Activated T-cell treated with anti-CD3 and anti-CD28 coated beads, Interleukin-2, amount 50 U/mL, for 72 hours (primary cell): ENCODE data around the gene PRSS3. TPM values are rescaled to one million over a fixed set of nuclear protein-coding genes. Genes with fewer than 3 reads are reported as not detected.
A peak's percentile ranks its signal among the peaks of the same experiment; 100 is the strongest.
"Not testable (repeated sequence)": the region's sequence is repeated elsewhere in the genome, so short reads cannot be mapped to it uniquely, and the experiment has no call there.

Experiments
- ATAC-seq, 2 donors: fragments of 150-1000 bp; cut with Tn5 transposase; replicated peaks in 1 of 2; 2 replicates each; pipeline ENCODE4 v1.10.0; 2021; ENCODE audit warnings: moderate library complexity in 2 of 2, mild to moderate bottlenecking in 1 of 2
- DNase-seq, 2 donors: peaks; one replicate each; pipeline ENCODE4 v3.0.0; 2021 to 2022; ENCODE audit warnings: mixed read lengths in 1 of 2
- H3K27ac Mint-ChIP-seq: one replicate; pipeline ENCODE4 v1.8.0; 2022; ENCODE audit warnings: mild to moderate bottlenecking, moderate library complexity, mixed read lengths
- H3K27me3 Mint-ChIP-seq: one replicate; pipeline ENCODE4 v1.8.0; 2022; ENCODE audit warnings: low read depth, mixed read lengths
- H3K36me3 Mint-ChIP-seq, 2 donors: one replicate each; pipeline ENCODE4 v1.8.0; 2022; ENCODE audit warnings: mixed read lengths in 2 of 2, mild to moderate bottlenecking in 1 of 2; ENCODE audit not compliant: insufficient read depth in 2 of 2
- H3K4me1 Mint-ChIP-seq: one replicate; pipeline ENCODE4 v1.8.0; 2022; ENCODE audit warnings: low read depth, mixed read lengths
- H3K4me3 Mint-ChIP-seq, 2 donors: one replicate each; pipeline ENCODE4 v1.8.0; 2022; ENCODE audit warnings: mild to moderate bottlenecking in 2 of 2, mixed read lengths in 2 of 2, moderate library complexity in 2 of 2
- H3K9me3 Mint-ChIP-seq, 2 donors: one replicate each; pipeline ENCODE4 v1.8.0; 2022; ENCODE audit warnings: mixed read lengths in 2 of 2
- total RNA-seq, 2 donors: library from RNA; stranded (reverse); gene quantifications; one replicate each; pipeline ENCODE4 v1.2.3, GENCODE V29; 2022

Gene PRSS3
- total RNA-seq, 2 donors from 2014 or later: not detected

- Mint-ChIP-seq H3K36me3 (peaks cover 5 to 6% of the 10 kb centered on the region in 2 donors), H3K4me3 (peak overlapping the region; percentile 88 to 90), H3K4me1 (peaks cover 53% of the 10 kb centered on the region), H3K27me3 (no peaks in the 10 kb centered on the region), H3K27ac (peak overlapping the region; percentile 86), H3K9me3 (no peaks in the 10 kb centered on the region)
- no peak for DNase-seq
- no peak for ATAC-seq
Observed at GRCh38 chr9:33815781-33816180, 20.4 kb downstream of the PRSS3 start.

GRCh38 chr9:33816327-33817252, 21.2 kb downstream of the PRSS3 start, which contains the start of gene UBE2R2:
UBE2R2 (plus strand) TSS chr9:33817160; CDS start chr9:33817758, 598 bp downstream.
- H3K27me3 Mint-ChIP-seq: no peaks in the 10 kb centered on the region
- no peaks in the 10 kb centered on the region for H3K9me3 Mint-ChIP-seq
- peak within 1 kb of the TSS; percentile 88 to 95 for H3K4me3 Mint-ChIP-seq
- ATAC-seq (peak; percentile 80 to 83), DNase-seq (peak; percentile 85 to 90)
- H3K4me1 Mint-ChIP-seq: peaks cover 60% of the 10 kb centered on the region
- H3K27ac Mint-ChIP-seq: peak within 1 kb of the TSS; percentile 86
- H3K36me3 Mint-ChIP-seq: peaks cover 5 to 6% of the 10 kb centered on the region in 2 donors

GRCh38 chr9:33817327-33818166, 22.2 kb downstream of the PRSS3 start:
- peak; percentile 30 to 42 for ATAC-seq

GRCh38 chr9:33818167-33818846, 22.9 kb downstream of the PRSS3 start:
- DNase-seq: peak in 1 of 2 donors; percentile 56
- ATAC-seq: peak; percentile 11 to 27
- peak overlapping the region; percentile 99 for H3K27ac Mint-ChIP-seq
- peaks cover 61% of the 10 kb centered on the region for H3K4me1 Mint-ChIP-seq
- peaks cover 5 to 6% of the 10 kb centered on the region in 2 donors for H3K36me3 Mint-ChIP-seq
- H3K4me3 Mint-ChIP-seq: peak overlapping the region; percentile 63 to 95
- no peaks in the 10 kb centered on the region for H3K9me3 Mint-ChIP-seq
- no peaks in the 10 kb centered on the region for H3K27me3 Mint-ChIP-seq

More at GRCh38 chr9:33817327-33818166, 22.2 kb downstream of the PRSS3 start:
- Mint-ChIP-seq H3K27ac (peak overlapping the region; percentile 63), H3K36me3 (peaks cover 5 to 6% of the 10 kb centered on the region in 2 donors), H3K4me3 (peak overlapping the region; percentile 88 to 95), H3K27me3 (no peaks in the 10 kb centered on the region), H3K4me1 (peaks cover 60% of the 10 kb centered on the region), H3K9me3 (no peaks in the 10 kb centered on the region)
- peak; percentile 61 to 68 for DNase-seq

- Mint-ChIP-seq H3K4me1 (peaks cover 61% of the 10 kb centered on the region), H3K9me3 (no peaks in the 10 kb centered on the region), H3K27ac (peak overlapping the region; percentile 99), H3K36me3 (peaks cover 6 to 10% of the 10 kb centered on the region in 2 donors), H3K27me3 (no peaks in the 10 kb centered on the region), H3K4me3 (peak overlapping the region; percentile 63 to 95)
- ATAC-seq (no peak), DNase-seq (no peak)
Observed at GRCh38 chr9:33818847-33819500, 23.6 kb downstream of the PRSS3 start.

- peak overlapping the region; percentile 63 to 95 for H3K4me3 Mint-ChIP-seq
- no peaks in the 10 kb centered on the region for H3K9me3 Mint-ChIP-seq
- no peaks in the 10 kb centered on the region for H3K27me3 Mint-ChIP-seq
- H3K4me1 Mint-ChIP-seq: peaks cover 52% of the 10 kb centered on the region
- H3K36me3 Mint-ChIP-seq: peaks cover 6 to 10% of the 10 kb centered on the region in 2 donors
- H3K27ac Mint-ChIP-seq: peak overlapping the region; percentile 15
- ATAC-seq (no peak), DNase-seq (no peak)
Observed at GRCh38 chr9:33820231-33820745, 24.9 kb downstream of the PRSS3 start.

GRCh38 chr9:33823801-33824200, 28.4 kb downstream of the PRSS3 start:
- Mint-ChIP-seq H3K4me3 (no peak overlapping the region), H3K4me1 (peaks cover 38% of the 10 kb centered on the region), H3K9me3 (no peaks in the 10 kb centered on the region), H3K27ac (no peak overlapping the region), H3K36me3 (peaks cover 0 to 7% of the 10 kb centered on the region in 2 donors), H3K27me3 (no peaks in the 10 kb centered on the region)
- no peak for ATAC-seq
- no peak for DNase-seq

GRCh38 chr9:33827285-33827684, 31.9 kb downstream of the PRSS3 start:
- DNase-seq, H3K27ac Mint-ChIP-seq, H3K27me3 Mint-ChIP-seq, ATAC-seq, H3K36me3 Mint-ChIP-seq, H3K4me3 Mint-ChIP-seq, H3K9me3 Mint-ChIP-seq: not testable (repeated sequence)
- peaks cover 13% of the 10 kb centered on the region for H3K4me1 Mint-ChIP-seq

GRCh38 chr9:33829641-33830230, 34.4 kb downstream of the PRSS3 start:
- not testable (repeated sequence) for H3K4me3 Mint-ChIP-seq, H3K27ac Mint-ChIP-seq, H3K36me3 Mint-ChIP-seq, H3K27me3 Mint-ChIP-seq, H3K4me1 Mint-ChIP-seq, ATAC-seq, DNase-seq, H3K9me3 Mint-ChIP-seq

- H3K36me3 Mint-ChIP-seq: peaks cover 0 to 2% of the 10 kb centered on the region in 2 donors
- peaks cover 49% of the 10 kb centered on the region for H3K4me1 Mint-ChIP-seq
- H3K9me3 Mint-ChIP-seq: no peaks in the 10 kb centered on the region
- H3K27ac Mint-ChIP-seq: peak overlapping the region; percentile 82
- H3K4me3 Mint-ChIP-seq: peak overlapping the region; percentile 18 to 62
- ATAC-seq: peak in 1 of 2 donors; percentile 1
- DNase-seq: no peak
- no peaks in the 10 kb centered on the region for H3K27me3 Mint-ChIP-seq
Observed at GRCh38 chr9:33835625-33836260, 40.4 kb downstream of the PRSS3 start.

- peaks cover 49% of the 10 kb centered on the region for H3K4me1 Mint-ChIP-seq
- peak overlapping the region; percentile 40 to 74 for H3K4me3 Mint-ChIP-seq
- DNase-seq (peak; percentile 36 to 38), ATAC-seq (peak; percentile 99)
- not testable (repeated sequence) for H3K27me3 Mint-ChIP-seq, H3K9me3 Mint-ChIP-seq, H3K36me3 Mint-ChIP-seq
- peak overlapping the region; percentile 82 for H3K27ac Mint-ChIP-seq
Observed at GRCh38 chr9:33836261-33836660, 40.9 kb downstream of the PRSS3 start.
